ENCODE data around the gene TTBK2. TPM values are rescaled to one million over a fixed set of nuclear protein-coding genes. Genes with fewer than 3 reads are reported as not detected.

TTBK2 gene
- total RNA-seq, 2 donors from 2014 or later = 17.9 to 24.8 TPM

GRCh38 chr15:42843699-42844098 lies 76.9 kb downstream of the TTBK2 start:
- WGBS, 2 experiments (ENCODE audit: insufficient coverage in 1 of 2, insufficient read length in 1 of 2) = 92% methylated on average over 4 of the region's 4 CpGs; no CpG with 5 or more reads in 1 of the 2 experiments
- Mint-ChIP-seq H3K4me3 (no peak overlapping the region), H3K4me1 (peaks cover 3% of the 10 kb centered on the region)

DNA sequence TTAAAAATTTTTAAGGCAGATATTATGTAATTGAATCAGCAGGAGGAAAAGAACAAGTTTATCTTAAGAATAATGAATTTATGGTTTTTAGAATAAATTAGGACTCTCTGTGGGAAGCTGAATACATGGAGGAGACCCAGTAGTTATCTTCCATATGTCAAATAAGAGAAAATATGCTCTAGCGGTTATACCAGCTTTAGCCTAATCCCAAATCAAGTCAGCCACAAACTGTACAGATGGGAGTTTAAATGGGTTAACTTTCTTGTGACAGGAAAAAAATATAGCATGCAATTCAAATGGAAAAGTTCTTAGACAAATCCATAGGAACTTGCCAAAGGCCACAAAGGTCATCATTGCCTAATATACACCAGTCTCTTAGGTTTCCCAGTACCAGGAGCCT lies 84.3 kb downstream of the TTBK2 start:
- Mint-ChIP-seq H3K9me3 (peaks cover 5% of the 10 kb centered on the region), H3K27me3 (ENCODE audit: insufficient read depth) (no peaks in the 10 kb centered on the region), H3K4me3 (no peak overlapping the region), H3K4me1 (no peaks in the 10 kb centered on the region), H3K36me3 (ENCODE audit: low read depth) (peaks cover 32% of the 10 kb centered on the region), H3K27ac (no peak overlapping the region)
- TF ChIP-seq CTCF (conservative IDR thresholded peaks at IDR 0.05) = no peak
- 89% methylated on average over 1 of the region's 1 CpG; no CpG with 5 or more reads in 1 of the 2 experiments for WGBS, 2 experiments (ENCODE audit: insufficient coverage in 1 of 2, insufficient read length in 1 of 2)
- H3K4me3 ChIP-seq (ENCODE audit: low read length) = no peak overlapping the region
- no peak overlapping the region for H3K27ac ChIP-seq (ENCODE audit: low read depth, low read length)
- H3K9ac ChIP-seq (ENCODE audit: extremely low read depth, low read length, poor library complexity, severe bottlenecking) = no peak overlapping the region
- no peaks in the 10 kb centered on the region for H3K9me3 ChIP-seq (ENCODE audit: control insufficient read depth, low read length)
- H3K4me1 ChIP-seq (ENCODE audit: control insufficient read depth, insufficient read depth, low read length) = no peaks in the 10 kb centered on the region
- H3K27me3 ChIP-seq (ENCODE audit: control insufficient read depth, insufficient read depth, low read length, poor library complexity, severe bottlenecking) = no peaks in the 10 kb centered on the region
- no peak for DNase-seq
- no peaks in the 10 kb centered on the region for H3K36me3 ChIP-seq (ENCODE audit: control insufficient read depth, insufficient read depth, low read length)

More at GRCh38 chr15:42843699-42844098, 76.9 kb downstream of the TTBK2 start:
- no peaks in the 10 kb centered on the region for H3K27me3 Mint-ChIP-seq (ENCODE audit: insufficient read depth)
- Histone ChIP-seq H3K36me3 (ENCODE audit: control insufficient read depth, insufficient read depth, low read length) (no peaks in the 10 kb centered on the region), H3K9ac (ENCODE audit: extremely low read depth, low read length, poor library complexity, severe bottlenecking) (no peak overlapping the region), H3K4me3 (ENCODE audit: low read length) (no peak overlapping the region), H3K4me1 (ENCODE audit: control insufficient read depth, insufficient read depth, low read length) (no peaks in the 10 kb centered on the region), H3K9me3 (ENCODE audit: control insufficient read depth, low read length) (peaks cover 16% of the 10 kb centered on the region), H3K27me3 (ENCODE audit: control insufficient read depth, insufficient read depth, low read length, poor library complexity, severe bottlenecking) (no peaks in the 10 kb centered on the region), H3K27ac (ENCODE audit: low read depth, low read length) (no peak overlapping the region)
- peaks cover 29% of the 10 kb centered on the region for H3K36me3 Mint-ChIP-seq (ENCODE audit: low read depth)
- no peak for TF ChIP-seq CTCF (conservative IDR thresholded peaks at IDR 0.05)
- DNase-seq = no peak
- H3K27ac Mint-ChIP-seq = no peak overlapping the region
- peaks cover 13% of the 10 kb centered on the region for H3K9me3 Mint-ChIP-seq

DNA sequence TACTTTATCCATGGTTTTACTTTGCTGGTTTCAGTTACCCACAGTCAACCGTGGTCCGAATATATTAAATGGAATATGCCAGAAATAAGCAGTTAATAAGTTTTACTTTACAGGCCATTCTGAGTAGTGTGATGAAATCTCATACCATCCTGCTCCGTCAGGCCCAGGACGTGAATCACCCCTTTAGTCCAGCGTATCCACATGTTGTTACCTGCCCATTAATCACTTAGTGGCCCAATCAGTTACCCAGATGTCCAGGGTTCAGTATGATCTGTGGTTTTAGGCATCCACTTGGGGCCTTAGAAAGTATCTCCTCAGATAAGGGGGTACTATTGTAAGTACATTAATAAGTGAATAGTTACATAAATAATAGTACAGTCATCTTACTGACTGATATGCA lies 88.0 kb downstream of the TTBK2 start:
- Mint-ChIP-seq H3K36me3 (ENCODE audit: low read depth) (peaks cover 13% of the 10 kb centered on the region), H3K4me1 (no peaks in the 10 kb centered on the region), H3K4me3 (no peak overlapping the region), H3K9me3 (peaks cover 5% of the 10 kb centered on the region), H3K27ac (no peak overlapping the region), H3K27me3 (ENCODE audit: insufficient read depth) (no peaks in the 10 kb centered on the region)
- Histone ChIP-seq H3K27me3 (ENCODE audit: control insufficient read depth, insufficient read depth, low read length, poor library complexity, severe bottlenecking) (no peaks in the 10 kb centered on the region), H3K36me3 (ENCODE audit: control insufficient read depth, insufficient read depth, low read length) (no peaks in the 10 kb centered on the region), H3K9me3 (ENCODE audit: control insufficient read depth, low read length) (no peaks in the 10 kb centered on the region), H3K9ac (ENCODE audit: extremely low read depth, low read length, poor library complexity, severe bottlenecking) (no peak overlapping the region), H3K4me3 (ENCODE audit: low read length) (no peak overlapping the region), H3K27ac (ENCODE audit: low read depth, low read length) (no peak overlapping the region), H3K4me1 (ENCODE audit: control insufficient read depth, insufficient read depth, low read length) (no peaks in the 10 kb centered on the region)
- no peak for DNase-seq
- 97 to 100% methylated on average over 3 to 5 of the region's 5 CpGs for WGBS, 2 experiments (ENCODE audit: insufficient coverage in 1 of 2, insufficient read length in 1 of 2)
- TF ChIP-seq CTCF (conservative IDR thresholded peaks at IDR 0.05) = no peak
